Kidney capillary endothelial cell (primary cell): ENCODE results near the gene PGAP1.
"Not testable (repeated sequence)": the region's sequence is repeated elsewhere in the genome, so short reads cannot be mapped to it uniquely, and the experiment has no call there.

Source experiments
- DNase-seq: peaks from one replicate; pipeline ENCODE4 v3.0.0-alpha.2; 2018; ENCODE audit warnings: low spot score

The PGAP1 gene

GRCh38 chr2:196951973-196952372, 25.5 kb upstream of the PGAP1 start:
- no peak for DNase-seq

- no peak for DNase-seq
Measured at GRCh38 chr2:196949116-196949515, 22.6 kb upstream of the PGAP1 start.

GRCh38 chr2:196944570-196944969, 18.1 kb upstream of the PGAP1 start:
- DNase-seq: no peak

- DNase-seq: no peak
Measured at GRCh38 chr2:196941398-196942078, 15.0 kb upstream of the PGAP1 start.

- DNase-seq: no peak
Measured at GRCh38 chr2:196939371-196939770, 12.9 kb upstream of the PGAP1 start.

DNA sequence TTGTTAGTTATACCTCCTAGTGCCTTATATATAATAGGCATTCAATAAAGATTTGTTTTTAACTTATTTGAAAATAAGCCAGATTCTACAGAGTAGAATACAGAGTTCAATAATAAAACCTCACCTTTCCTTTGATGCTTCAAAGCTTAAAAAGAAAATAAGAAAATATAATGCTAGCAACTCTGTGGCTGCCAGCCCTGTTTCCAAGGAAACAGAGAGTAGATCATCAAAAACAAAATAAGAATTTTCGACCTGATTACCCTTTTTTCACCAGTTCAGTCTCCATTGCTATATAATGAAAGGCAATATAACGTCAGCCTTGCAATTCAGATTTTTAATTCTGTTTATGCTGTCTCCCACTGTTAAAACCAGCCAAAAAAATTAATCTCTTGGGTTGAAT, 8.9 kb upstream of the PGAP1 start:
- no peak for DNase-seq

- DNase-seq: no peak
Measured at GRCh38 chr2:196934672-196935071, 8.2 kb upstream of the PGAP1 start.

GRCh38 chr2:196931555-196931954, 5.0 kb upstream of the PGAP1 start:
- no peak for DNase-seq

- DNase-seq: peak; percentile 17
Measured at GRCh38 chr2:196927376-196928225, 1.1 kb upstream of the PGAP1 start.

DNA sequence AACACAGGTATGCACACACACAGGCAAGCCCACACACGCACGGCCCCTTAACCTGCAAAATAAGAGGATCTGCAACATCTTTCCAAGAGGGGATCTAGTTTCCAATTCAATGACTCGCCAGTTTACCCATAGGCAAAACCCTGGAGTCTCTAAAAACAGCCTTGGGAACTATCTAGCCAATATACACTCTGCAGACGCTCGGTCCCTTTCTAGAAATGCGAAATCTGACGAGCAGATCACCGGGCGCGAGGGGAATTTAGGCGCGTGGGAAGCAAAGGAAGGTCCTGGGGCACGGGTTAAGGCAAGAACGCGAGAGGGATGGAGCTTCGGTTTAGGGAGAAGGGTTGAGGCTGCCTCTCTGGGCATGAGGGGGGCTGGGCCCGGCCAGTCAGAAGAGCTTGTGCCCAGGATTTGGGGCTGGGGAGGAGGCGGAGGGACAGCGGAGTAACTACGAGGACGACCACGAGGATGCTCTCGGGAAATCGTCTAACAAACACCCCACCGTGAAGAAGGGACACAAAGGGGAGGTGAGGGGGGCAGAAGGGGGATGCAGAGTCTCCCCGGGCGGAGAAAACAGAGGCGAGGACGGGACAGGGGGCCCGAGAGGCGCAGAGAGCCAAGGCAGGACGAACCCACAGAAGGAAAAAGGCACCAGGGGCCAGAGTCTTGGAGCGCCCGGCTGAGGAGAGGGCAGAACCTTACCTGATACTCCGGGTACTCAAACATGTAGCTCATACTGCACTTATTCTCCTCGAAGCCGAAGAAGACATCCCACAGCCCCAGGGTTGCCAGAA, 542 bp downstream of the PGAP1 start:
- peak; percentile 24 for DNase-seq

DNA sequence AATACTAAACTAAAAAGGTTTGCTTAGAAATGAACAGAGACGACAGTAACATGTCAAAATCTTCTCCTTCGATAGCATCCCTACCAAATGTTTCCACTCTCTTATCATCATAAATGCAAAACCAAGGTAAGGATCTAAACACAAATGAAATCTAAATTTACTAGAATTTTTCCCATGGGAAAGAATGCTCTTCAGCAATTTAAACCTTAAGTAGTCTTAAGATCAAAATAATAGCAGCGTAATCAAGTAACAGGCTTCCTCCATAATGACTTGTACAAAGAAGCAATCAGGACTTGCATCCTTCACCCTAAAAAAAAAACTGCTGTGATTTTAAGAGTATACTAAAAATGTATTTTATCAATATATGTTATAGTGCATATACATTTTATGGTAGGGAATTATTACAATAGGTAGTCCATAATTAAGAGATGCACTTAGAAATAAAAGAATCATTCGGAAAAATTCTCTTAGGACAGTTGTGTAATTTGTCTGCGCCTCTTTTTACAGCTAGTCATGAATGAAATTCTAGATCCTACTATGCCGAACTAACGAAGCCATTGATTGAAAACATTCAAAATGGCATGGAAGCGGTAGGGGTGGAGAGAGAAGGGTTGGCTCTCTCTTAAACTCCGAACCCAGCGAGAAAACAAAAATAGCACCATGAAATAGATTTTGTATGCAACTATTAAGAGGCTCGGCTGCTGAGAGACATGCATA, 1.3 kb downstream of the PGAP1 start:
- DNase-seq: peak; percentile 7

GRCh38 chr2:196924051-196924450, 2.5 kb downstream of the PGAP1 start:
- no peak for DNase-seq

DNA sequence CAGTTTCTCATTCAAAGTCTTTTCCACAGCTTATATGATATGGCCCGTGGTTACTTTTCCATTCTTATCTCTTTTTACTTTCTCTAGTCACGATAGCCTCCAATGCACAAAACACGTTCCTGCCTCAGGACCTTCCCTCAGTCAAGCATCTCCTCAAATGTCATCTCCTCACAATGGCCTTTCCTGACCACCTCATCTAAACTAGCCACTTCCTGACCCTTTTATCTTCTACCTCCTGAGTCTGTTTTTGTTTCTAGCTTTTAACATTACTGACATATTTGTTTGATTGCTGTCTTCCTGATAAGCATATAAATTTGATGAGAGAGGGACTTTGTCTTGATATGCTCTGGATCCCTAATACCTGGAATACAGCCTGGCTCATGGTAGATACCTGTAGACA, 7.6 kb downstream of the PGAP1 start:
- DNase-seq: no peak

- DNase-seq: no peak
Measured at GRCh38 chr2:196917802-196918201, 8.7 kb downstream of the PGAP1 start.

GRCh38 chr2:196915507-196916189, 10.9 kb downstream of the PGAP1 start:
- no peak for DNase-seq

DNA sequence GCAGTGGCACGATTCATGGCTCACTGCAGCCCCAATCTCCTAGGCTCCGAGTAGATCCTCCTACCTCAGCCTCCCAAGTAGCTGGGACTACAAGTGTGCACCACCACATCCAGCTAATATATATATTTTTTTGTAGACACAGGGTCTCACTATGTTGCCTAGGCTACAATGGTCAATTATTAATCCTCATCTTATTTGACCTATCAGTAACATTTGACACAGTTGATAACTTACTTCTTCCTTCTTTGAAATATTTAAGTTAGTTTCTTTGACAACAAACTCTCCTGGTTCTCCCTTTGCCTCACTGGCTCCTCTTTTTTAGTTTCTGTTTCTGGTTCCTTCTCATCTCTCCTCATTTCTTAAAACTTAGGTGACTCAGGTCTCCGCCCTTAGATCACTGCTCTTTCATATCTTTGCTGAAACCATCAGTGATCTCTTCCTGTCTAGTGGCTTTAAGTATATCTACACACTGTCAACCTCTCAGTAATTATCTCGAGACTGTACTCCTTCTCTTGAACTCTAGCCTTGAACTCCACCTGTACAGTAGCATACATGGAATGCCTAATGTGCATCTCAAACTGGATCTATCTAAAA, 11.5 kb downstream of the PGAP1 start:
- no peak for DNase-seq

- no peak for DNase-seq
Measured at GRCh38 chr2:196913691-196914090, 12.8 kb downstream of the PGAP1 start.

- not testable (repeated sequence) for DNase-seq
Measured at GRCh38 chr2:196905365-196905764, 21.1 kb downstream of the PGAP1 start.

- DNase-seq: no peak
Measured at GRCh38 chr2:196902828-196903227, 23.7 kb downstream of the PGAP1 start.

DNA sequence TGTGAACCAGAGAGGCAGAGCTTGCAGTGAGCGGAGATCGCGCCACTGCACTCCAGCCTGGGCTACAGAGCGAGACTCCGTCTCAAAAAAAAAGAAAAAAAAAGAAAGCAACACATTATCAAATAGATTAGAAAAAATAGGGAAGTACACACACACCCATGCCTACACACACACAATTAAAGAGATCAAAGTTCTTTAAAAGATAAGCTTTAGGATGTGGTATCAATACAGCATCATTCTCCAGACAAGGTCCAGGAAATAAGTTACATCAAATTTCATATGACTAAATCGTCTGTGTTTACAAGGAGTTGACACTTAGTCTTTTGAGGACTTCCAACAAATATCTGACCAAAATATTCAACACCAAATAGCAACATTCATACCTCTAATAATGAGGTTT, 25.7 kb downstream of the PGAP1 start:
- DNase-seq: no peak

GRCh38 chr2:196899976-196900375, 26.5 kb downstream of the PGAP1 start:
- DNase-seq: no peak
